Measurements from ENCODE around the gene ATXN1. TPM values are rescaled to one million over a fixed set of nuclear protein-coding genes. Genes with fewer than 3 reads are reported as not detected.

The ATXN1 gene
- total RNA-seq, 1 donor from 2014 or later: 33.7 TPM

- Mint-ChIP-seq H3K27me3 (no peaks in the 10 kb centered on the region), H3K9me3 (no peaks in the 10 kb centered on the region), H3K27ac (no peak overlapping the region), H3K4me1 (ENCODE audit: unreplicated experiment) (peaks cover 22% of the 10 kb centered on the region), H3K36me3 (peaks cover 6% of the 10 kb centered on the region), H3K4me3 (no peak overlapping the region)
- no peak for TF ChIP-seq CTCF (conservative IDR thresholded peaks at IDR 0.05)
- DNase-seq (ENCODE audit: extremely low spot score, unreplicated experiment): no peak
Measured at GRCh38 chr6:16429669-16430068, 331.6 kb downstream of the ATXN1 start.

- Mint-ChIP-seq H3K36me3 (peaks cover 5% of the 10 kb centered on the region), H3K9me3 (no peaks in the 10 kb centered on the region), H3K27ac (no peak overlapping the region), H3K27me3 (no peaks in the 10 kb centered on the region), H3K4me3 (no peak overlapping the region), H3K4me1 (ENCODE audit: unreplicated experiment) (peaks cover 32% of the 10 kb centered on the region)
- no peak for TF ChIP-seq CTCF (conservative IDR thresholded peaks at IDR 0.05)
- DNase-seq (ENCODE audit: extremely low spot score, unreplicated experiment): no peak
Measured at GRCh38 chr6:16427124-16427523, 334.1 kb downstream of the ATXN1 start.

- no peak overlapping the region for H3K27ac Mint-ChIP-seq
- H3K36me3 Mint-ChIP-seq: peaks cover 5% of the 10 kb centered on the region
Measured at GRCh38 chr6:16425881-16426615, 335.2 kb downstream of the ATXN1 start.

GRCh38 chr6:16421462-16421960 is 339.7 kb downstream of the ATXN1 start:
- DNase-seq (ENCODE audit: extremely low spot score, unreplicated experiment): no peak
- no peak for TF ChIP-seq CTCF (conservative IDR thresholded peaks at IDR 0.05)
- no peak overlapping the region for H3K4me3 Mint-ChIP-seq

More at GRCh38 chr6:16425881-16426615, 335.2 kb downstream of the ATXN1 start:
- no peak overlapping the region for H3K4me3 Mint-ChIP-seq
- H3K9me3 Mint-ChIP-seq: no peaks in the 10 kb centered on the region
- no peak for TF ChIP-seq CTCF (conservative IDR thresholded peaks at IDR 0.05)
- no peaks in the 10 kb centered on the region for H3K27me3 Mint-ChIP-seq
- DNase-seq (ENCODE audit: extremely low spot score, unreplicated experiment): no peak
- peaks cover 26% of the 10 kb centered on the region for H3K4me1 Mint-ChIP-seq (ENCODE audit: unreplicated experiment)

GRCh38 chr6:16420715-16421461 is 340.4 kb downstream of the ATXN1 start:
- Mint-ChIP-seq H3K9me3 (no peaks in the 10 kb centered on the region), H3K36me3 (no peaks in the 10 kb centered on the region), H3K4me3 (no peak overlapping the region), H3K4me1 (ENCODE audit: unreplicated experiment) (peaks cover 25% of the 10 kb centered on the region), H3K27ac (no peak overlapping the region), H3K27me3 (no peaks in the 10 kb centered on the region)
- DNase-seq (ENCODE audit: extremely low spot score, unreplicated experiment): no peak
- TF ChIP-seq CTCF (conservative IDR thresholded peaks at IDR 0.05): no peak

More at GRCh38 chr6:16421462-16421960, 339.7 kb downstream of the ATXN1 start:
- H3K4me1 Mint-ChIP-seq (ENCODE audit: unreplicated experiment): peaks cover 25% of the 10 kb centered on the region
- no peaks in the 10 kb centered on the region for H3K27me3 Mint-ChIP-seq
- H3K36me3 Mint-ChIP-seq: no peaks in the 10 kb centered on the region
- H3K27ac Mint-ChIP-seq: no peak overlapping the region
- H3K9me3 Mint-ChIP-seq: no peaks in the 10 kb centered on the region
